PC-3 (cell line): ENCODE measurements around the gene MYL5. TPM values are rescaled to one million over a fixed set of nuclear protein-coding genes. Genes with fewer than 3 reads are reported as not detected.

Source experiments
- ATAC-seq: fragments of 200-7000 bp; cut with Tn5 transposase; 2 replicates; pipeline ENCODE4 v1.9.1; 2020; ENCODE audit warnings: mild to moderate bottlenecking, moderate library complexity
- BruUV-seq: library from RNA; stranded (reverse); fragments of 400-500 nt; replicated peaks from 2 replicates; lab custom pipeline; 2021; lab: Mats Ljungman, UMichigan
- CTCF ChIA-PET: fragments of 300-600 bp; sonication (Branson Sonifier 250); formaldehyde crosslinking; loops from one replicate; lab custom pipeline; 2022; ENCODE audit warnings: antibody characterized with exemption; lab: Charles Lee
- POLR2A ChIA-PET: fragments of 300-600 bp; sonication (Branson Sonifier 250); formaldehyde crosslinking; loops from one replicate; lab custom pipeline; 2022; ENCODE audit warnings: antibody characterized with exemption; ENCODE audit not compliant: unreplicated experiment; lab: Charles Lee
- DNase-seq: peaks from one replicate; pipeline ENCODE4 v3.0.0-alpha.2; 2015
- H2AFZ ChIP-seq: fragments of 300-600 bp; sonication (generic); 2 replicates; pipeline ENCODE4 v1.6.0; 2016; ENCODE audit warnings: antibody characterized with exemption, low read length
- H3F3A ChIP-seq: fragments of 300-600 bp; sonication (generic); one replicate; pipeline ENCODE4 v1.6.0; 2017; ENCODE audit warnings: antibody characterized with exemption, low read length, control low read depth, mild to moderate bottlenecking; ENCODE audit not compliant: unreplicated experiment
- H3K27ac ChIP-seq: fragments of 300-600 bp; sonication (generic); 2 replicates; pipeline ENCODE4 v1.5.1; 2016; ENCODE audit warnings: mild to moderate bottlenecking, low read length
- H3K27me3 ChIP-seq: fragments of 300-600 bp; sonication (generic); 2 replicates; pipeline ENCODE4 v1.6.1; 2016; ENCODE audit warnings: low read length, mixed read lengths
- H3K36me3 ChIP-seq: fragments of 300-600 bp; sonication (generic); 2 replicates; pipeline ENCODE4 v1.6.1; 2016; ENCODE audit warnings: low read depth, mixed run types, low read length, mixed read lengths
- H3K4me1 ChIP-seq: fragments of 300-600 bp; sonication (generic); 2 replicates; pipeline ENCODE4 v1.5.1; 2016; ENCODE audit warnings: low read length; ENCODE audit not compliant: insufficient read depth
- H3K4me2 ChIP-seq: fragments of 300-600 bp; sonication (generic); 2 replicates; pipeline ENCODE4 v1.6.0; 2016; ENCODE audit warnings: low read length
- H3K4me3 ChIP-seq: fragments of 300-600 bp; sonication (generic); 2 replicates; pipeline ENCODE4 v1.5.1; 2016; ENCODE audit warnings: mild to moderate bottlenecking, low read length, mixed read lengths
- H3K79me2 ChIP-seq: fragments of 300-600 bp; sonication (generic); 2 replicates; pipeline ENCODE4 v1.6.1; 2017; ENCODE audit warnings: low read length, mixed read lengths
- H3K9ac ChIP-seq: fragments of 300-600 bp; sonication (generic); 2 replicates; pipeline ENCODE4 v1.6.0; 2016; ENCODE audit warnings: mild to moderate bottlenecking, low read length
- H3K9me2 ChIP-seq: fragments of 300-600 bp; sonication (generic); replicated peaks from 2 replicates; pipeline ENCODE4 v1.6.1; 2016; ENCODE audit warnings: mixed run types, low read length, mixed read lengths
- H3K9me3 ChIP-seq: fragments of 300-600 bp; sonication (generic); 2 replicates; pipeline ENCODE4 v1.6.1; 2016; ENCODE audit warnings: low read length, mixed read lengths
- H4K20me1 ChIP-seq: fragments of 300-600 bp; sonication (generic); 2 replicates; pipeline ENCODE4 v1.6.1; 2016; ENCODE audit warnings: low read length, mixed read lengths
- EZH2 ChIP-seq: fragments of 300-600 bp; sonication (generic); IDR thresholded peaks from one replicate; pipeline ENCODE4 v1.6.1; 2017; ENCODE audit warnings: antibody characterized with exemption, mild to moderate bottlenecking, low read length; ENCODE audit not compliant: unreplicated experiment
- EZH2phosphoT487 ChIP-seq: fragments of 300-600 bp; sonication (generic); IDR thresholded peaks from 2 replicates; pipeline ENCODE4 v1.6.1; 2018; ENCODE audit warnings: mild to moderate bottlenecking, antibody characterized with exemption, low read length, borderline replicate concordance
- intact Hi-C: fragments of 100-400 bp; cut with micrococcal nuclease; formaldehyde crosslinking; loops from 2 replicates; pipeline ENCODE4 v1.9.0; 2023
- total RNA-seq: library from RNA; depleted of rRNA; stranded (reverse); fragments of >200 nt; gene quantifications from 2 replicates; pipeline ENCODE4 v1.2.3, GENCODE V29; 2014
- TF ChIP-seq, protein P1 (sequence below): fragments of 300-600 bp; sonication (generic); conservative IDR thresholded peaks from 2 replicates; pipeline ENCODE4 v1.5.1; 2017; ENCODE audit warnings: antibody characterized with exemption, low read depth, mild to moderate bottlenecking, low read length

The MYL5 gene
- total RNA-seq, 1 experiment from 2014 or later = 15.2 TPM

DNA sequence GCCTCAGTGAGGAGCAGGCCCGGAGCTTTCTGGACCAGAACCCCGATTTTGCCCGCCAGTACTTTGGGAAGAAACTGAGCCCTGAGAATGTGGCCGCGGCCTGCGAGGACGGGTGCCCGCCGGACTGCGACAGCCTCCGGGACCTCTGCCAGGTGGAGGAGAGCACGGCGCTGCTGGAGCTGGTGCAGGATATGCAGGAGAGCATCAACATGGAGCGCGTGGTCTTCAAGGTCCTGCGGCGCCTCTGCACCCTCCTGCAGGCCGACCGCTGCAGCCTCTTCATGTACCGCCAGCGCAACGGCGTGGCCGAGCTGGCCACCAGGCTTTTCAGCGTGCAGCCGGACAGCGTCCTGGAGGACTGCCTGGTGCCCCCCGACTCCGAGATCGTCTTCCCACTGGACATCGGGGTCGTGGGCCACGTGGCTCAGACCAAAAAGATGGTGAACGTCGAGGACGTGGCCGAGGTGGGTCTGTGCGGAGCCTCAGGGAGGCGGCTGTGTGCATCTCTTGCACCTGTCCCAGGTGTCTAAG, 48.6 kb upstream of the MYL5 start:
- CTCF ChIA-PET = no interaction called here
- no peaks in the 10 kb centered on the region for H3K36me3 ChIP-seq
- no peak overlapping the region for H3K27ac ChIP-seq
- no peak overlapping the region for H3K4me2 ChIP-seq
- ATAC-seq = no peak
- TF ChIP-seq, protein P1, sequence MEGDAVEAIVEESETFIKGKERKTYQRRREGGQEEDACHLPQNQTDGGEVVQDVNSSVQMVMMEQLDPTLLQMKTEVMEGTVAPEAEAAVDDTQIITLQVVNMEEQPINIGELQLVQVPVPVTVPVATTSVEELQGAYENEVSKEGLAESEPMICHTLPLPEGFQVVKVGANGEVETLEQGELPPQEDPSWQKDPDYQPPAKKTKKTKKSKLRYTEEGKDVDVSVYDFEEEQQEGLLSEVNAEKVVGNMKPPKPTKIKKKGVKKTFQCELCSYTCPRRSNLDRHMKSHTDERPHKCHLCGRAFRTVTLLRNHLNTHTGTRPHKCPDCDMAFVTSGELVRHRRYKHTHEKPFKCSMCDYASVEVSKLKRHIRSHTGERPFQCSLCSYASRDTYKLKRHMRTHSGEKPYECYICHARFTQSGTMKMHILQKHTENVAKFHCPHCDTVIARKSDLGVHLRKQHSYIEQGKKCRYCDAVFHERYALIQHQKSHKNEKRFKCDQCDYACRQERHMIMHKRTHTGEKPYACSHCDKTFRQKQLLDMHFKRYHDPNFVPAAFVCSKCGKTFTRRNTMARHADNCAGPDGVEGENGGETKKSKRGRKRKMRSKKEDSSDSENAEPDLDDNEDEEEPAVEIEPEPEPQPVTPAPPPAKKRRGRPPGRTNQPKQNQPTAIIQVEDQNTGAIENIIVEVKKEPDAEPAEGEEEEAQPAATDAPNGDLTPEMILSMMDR = no peak
- TF ChIP-seq EZH2phosphoT487 (no peak), EZH2 (no peak)
- intact Hi-C loops = no loop called here
- H3K4me1 ChIP-seq = no peaks in the 10 kb centered on the region
- H3K9ac ChIP-seq = no peak overlapping the region
- H3K79me2 ChIP-seq = no peaks in the 10 kb centered on the region
- no peaks in the 10 kb centered on the region; the same call in 1 of the 2 replicates for H3K27me3 ChIP-seq
- DNase-seq = no peak
- POLR2A ChIA-PET = no interaction called here
- no peaks in the 10 kb centered on the region for H3K9me2 ChIP-seq
- no peaks in the 10 kb centered on the region for H4K20me1 ChIP-seq
- BruUV-seq = no TSS peak
- no peaks in the 10 kb centered on the region for H3K9me3 ChIP-seq
- H2AFZ ChIP-seq = no peak overlapping the region
- no peak overlapping the region for H3K4me3 ChIP-seq
- H3F3A ChIP-seq = no peaks in the 10 kb centered on the region

DNA sequence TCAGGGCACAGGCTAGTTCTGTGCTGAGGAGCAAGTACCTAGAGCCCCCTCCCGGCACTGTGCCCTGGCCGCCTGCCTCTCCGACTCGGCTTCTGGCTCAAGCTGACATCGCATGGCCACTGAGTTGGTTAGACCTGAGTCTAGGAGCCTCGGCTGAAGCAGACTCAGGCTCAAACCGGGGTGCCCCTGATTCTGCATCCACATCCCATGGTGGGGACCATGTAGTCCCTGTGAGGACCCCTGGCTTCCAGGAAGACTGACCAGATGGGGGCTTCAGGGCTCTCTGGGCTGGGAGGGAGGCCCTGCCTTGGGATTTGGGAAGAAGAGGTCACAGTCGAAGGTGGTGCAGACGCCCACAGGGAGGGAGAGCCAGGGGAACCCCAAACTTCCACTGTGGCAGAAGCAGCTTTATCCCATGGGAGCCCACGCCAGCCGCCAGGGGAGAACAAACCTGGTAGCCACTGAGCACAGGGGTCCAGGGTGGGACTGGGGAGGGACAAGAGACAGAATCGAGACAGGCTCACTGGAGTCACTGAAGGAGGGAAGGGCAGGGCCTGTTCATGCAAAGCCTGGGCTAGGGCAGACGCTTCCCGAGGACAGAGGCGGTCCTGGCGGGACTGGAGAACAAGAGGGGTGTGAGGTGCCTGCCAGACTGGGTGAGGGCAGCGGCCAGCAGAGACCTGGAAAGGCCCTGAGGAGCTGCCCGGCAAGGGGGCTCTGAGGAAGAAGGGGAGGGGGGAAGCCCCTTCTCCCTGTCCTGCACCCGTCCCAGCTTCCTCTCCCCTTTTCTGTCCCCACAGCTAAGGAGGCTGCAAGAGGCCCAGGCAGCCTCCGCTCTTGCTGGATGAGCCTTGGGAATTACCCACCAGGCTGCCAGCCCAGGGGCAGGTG, 47.9 kb upstream of the MYL5 start:
- no TSS peak for BruUV-seq
- Histone ChIP-seq H3K79me2 (no peaks in the 10 kb centered on the region), H3K36me3 (no peaks in the 10 kb centered on the region), H3K4me3 (no peak overlapping the region), H3K4me1 (no peaks in the 10 kb centered on the region), H3K27me3 (no peaks in the 10 kb centered on the region; the same call in 1 of the 2 replicates), H3K4me2 (no peak overlapping the region), H3K9me2 (no peaks in the 10 kb centered on the region), H3F3A (no peaks in the 10 kb centered on the region), H2AFZ (no peak overlapping the region), H3K9ac (no peak overlapping the region), H3K27ac (no peak overlapping the region), H4K20me1 (no peaks in the 10 kb centered on the region), H3K9me3 (no peaks in the 10 kb centered on the region)
- TF ChIP-seq, protein P1 = no peak
- TF ChIP-seq EZH2phosphoT487 (no peak), EZH2 (no peak)
- ChIA-PET CTCF (no interaction called here), POLR2A (no interaction called here)
- intact Hi-C loops = no loop called here
- DNase-seq = no peak
- ATAC-seq = no peak
